SHP77 (cell line): Measurements from ENCODE around the gene ACAT2.
"Not testable (repeated sequence)": the region's sequence is repeated elsewhere in the genome, so short reads cannot be mapped to it uniquely, and the experiment has no call there.

Source experiments
- DNase-seq, 2 experiments: peaks; one replicate each; lab custom pipeline; 2025; lab: John Stamatoyannopoulos, UW

ACAT2 gene

DNA sequence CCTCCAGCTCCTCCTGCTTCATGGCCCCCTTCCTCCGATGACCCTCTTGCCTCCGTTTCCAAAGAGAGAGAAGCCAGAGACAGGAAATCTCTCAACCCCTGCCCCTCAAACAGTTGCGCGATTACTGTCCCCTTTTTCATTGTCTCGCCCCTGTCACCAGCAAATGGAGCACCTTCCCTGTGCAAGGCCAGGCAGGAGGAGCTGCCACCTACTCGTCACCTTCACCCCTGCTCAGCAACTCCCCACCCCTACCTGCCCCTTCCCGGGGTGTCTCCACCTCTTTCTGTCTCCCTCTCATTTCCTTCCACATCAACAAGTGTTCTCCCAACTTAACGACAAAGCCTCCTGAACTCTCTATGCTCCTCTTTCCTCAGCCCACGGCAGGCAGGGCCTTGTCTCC lies 51.9 kb downstream of the ACAT2 start:
- DNase-seq = no peak

DNA sequence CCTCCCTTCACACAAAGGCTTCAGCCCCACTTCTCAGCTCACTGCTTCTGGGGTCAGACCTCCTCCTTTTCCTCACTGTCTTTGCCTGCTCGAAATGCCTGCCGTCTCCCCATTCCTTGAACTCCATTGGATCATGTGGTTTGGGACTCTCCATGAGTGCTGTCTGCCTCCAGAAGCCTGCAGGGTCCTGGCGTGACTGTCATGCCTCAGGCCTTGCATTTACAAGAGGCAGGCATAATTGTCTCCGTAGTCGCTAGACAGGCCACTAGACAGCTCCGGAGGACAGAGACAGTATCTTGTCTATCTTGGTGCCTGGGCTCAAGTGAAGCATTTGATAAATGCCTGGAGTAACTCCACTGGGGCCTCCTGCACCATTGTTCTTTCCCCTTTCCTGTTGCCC lies 53.6 kb downstream of the ACAT2 start:
- DNase-seq = no peak

- DNase-seq = not testable (repeated sequence)
These were observed 54.9 kb downstream of the ACAT2 start for GRCh38 chr6:159816775-159817174.

- DNase-seq = no peak
These were observed 56.3 kb downstream of the ACAT2 start for GRCh38 chr6:159817951-159818739.

- no peak for DNase-seq
These were observed 57.3 kb downstream of the ACAT2 start for GRCh38 chr6:159819098-159819497.

GRCh38 chr6:159819932-159820640 lies 58.2 kb downstream of the ACAT2 start:
- no peak for DNase-seq

- DNase-seq = no peak
These were observed 59.3 kb downstream of the ACAT2 start for GRCh38 chr6:159821122-159821521.

- no peak for DNase-seq
These were observed 59.9 kb downstream of the ACAT2 start for GRCh38 chr6:159821726-159822125.

DNA sequence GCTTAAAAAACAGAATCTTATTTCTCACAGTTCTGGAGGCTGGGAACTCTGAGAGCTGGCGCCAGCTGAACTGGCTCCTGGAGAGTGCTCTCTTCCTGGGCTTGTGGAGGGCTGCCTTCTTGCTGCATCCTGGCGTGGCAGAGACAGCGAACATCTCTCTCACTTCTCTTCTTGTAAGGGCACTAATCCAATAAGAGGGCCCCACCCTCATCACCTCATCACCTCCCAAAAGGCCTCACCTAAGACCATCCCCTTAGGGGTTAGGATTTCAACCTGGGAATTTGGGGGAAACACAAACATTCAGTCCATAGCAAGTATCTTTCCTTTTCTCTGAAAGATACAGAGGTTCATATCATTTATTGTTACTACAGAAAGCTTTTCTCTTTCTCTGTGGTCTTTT lies 62.1 kb downstream of the ACAT2 start:
- no peak for DNase-seq

GRCh38 chr6:159824690-159825089 lies 62.8 kb downstream of the ACAT2 start:
- DNase-seq = not testable (repeated sequence)

GRCh38 chr6:159826004-159826403 lies 64.2 kb downstream of the ACAT2 start:
- DNase-seq = no peak

GRCh38 chr6:159826968-159827647 lies 65.3 kb downstream of the ACAT2 start:
- DNase-seq = peak; percentile 31 to 42

- no peak for DNase-seq
These were observed 66.2 kb downstream of the ACAT2 start for GRCh38 chr6:159828074-159828473.
